OCI-LY3 (cell line): ENCODE measurements around the gene DSTN.

Source experiments
- H2AFZ ChIP-seq: fragments of 200-600, 300-600 bp; shearing (Covaris generic); 2 replicates; pipeline ENCODE4 v1.6.0; 2014; ENCODE audit warnings: antibody characterized with exemption, low read depth, low read length
- H3K27ac ChIP-seq: fragments of 200-600, 300-600 bp; sonication (generic); 2 replicates; pipeline ENCODE4 v1.5.1; 2014; ENCODE audit warnings: mild to moderate bottlenecking, low read length, moderate library complexity, mixed read lengths
- H3K27me3 ChIP-seq: fragments of 200-600, 300-600 bp; sonication (generic); 2 replicates; pipeline ENCODE4 v1.6.1; 2014; ENCODE audit warnings: low read depth, low read length, mixed read lengths
- H3K36me3 ChIP-seq: fragments of 200-600, 300-600 bp; sonication (generic); replicated peaks from 2 replicates; pipeline ENCODE3; 2014; ENCODE audit warnings: low read depth, low read length, mixed read lengths
- H3K4me1 ChIP-seq: fragments of 300-600, 200-600 bp; sonication (generic); 2 replicates; pipeline ENCODE4 v1.6.1; 2014; ENCODE audit warnings: low read length, mixed read lengths
- H3K4me2 ChIP-seq: fragments of 200-600, 300-600 bp; sonication (generic); 2 replicates; pipeline ENCODE4 v1.6.1; 2014; ENCODE audit warnings: low read length, mixed read lengths
- H3K4me3 ChIP-seq: fragments of 300-600, 200-600 bp; sonication (generic); 2 replicates; pipeline ENCODE4 v1.5.1; 2014; ENCODE audit warnings: antibody characterized with exemption, mild to moderate bottlenecking, low read length, moderate library complexity
- H3K79me2 ChIP-seq: fragments of 300-600, 200-600 bp; shearing (Covaris generic); 2 replicates; pipeline ENCODE4 v1.6.1; 2014; ENCODE audit warnings: mild to moderate bottlenecking, low read length, mixed read lengths
- H3K9ac ChIP-seq: fragments of 300-600, 200-600 bp; shearing (Covaris generic); 2 replicates; pipeline ENCODE4 v1.6.0; 2014; ENCODE audit warnings: mild to moderate bottlenecking, low read length, moderate library complexity
- H3K9me3 ChIP-seq: fragments of 200-600, 300-600 bp; shearing (Covaris generic); 2 replicates; pipeline ENCODE4 v1.6.1; 2014; ENCODE audit warnings: low read length, mixed read lengths; ENCODE audit not compliant: insufficient read depth
- H4K20me1 ChIP-seq: fragments of 200-600, 300-600 bp; sonication (generic); 2 replicates; pipeline ENCODE4 v1.6.1; 2016; ENCODE audit warnings: low read length, mixed read lengths; ENCODE audit not compliant: insufficient read depth
- CTCF ChIP-seq: fragments of 200-600, 300-600 bp; sonication (generic); IDR thresholded peaks from 2 replicates; pipeline ENCODE4 v1.5.1; 2014; ENCODE audit warnings: antibody characterized with exemption, low read length, low read depth
- EZH2phosphoT487 ChIP-seq: fragments of 200-600 bp; shearing (Covaris generic); IDR thresholded peaks from 2 replicates; pipeline ENCODE4 v1.6.1; 2018; ENCODE audit warnings: antibody characterized with exemption, mixed run types, low read depth

The DSTN gene

GRCh38 chr20:17635332-17636244 is 65.7 kb downstream of the DSTN start:
- H3K4me1 ChIP-seq: peaks cover 23% of the 10 kb centered on the region
- H3K36me3 ChIP-seq: peaks cover 4% of the 10 kb centered on the region
- no peak overlapping the region for H3K27ac ChIP-seq
- no peak for TF ChIP-seq CTCF
- TF ChIP-seq EZH2phosphoT487: no peak
- no peaks in the 10 kb centered on the region for H3K27me3 ChIP-seq
- H4K20me1 ChIP-seq: peaks cover 5% of the 10 kb centered on the region; the same call in 1 of the 2 replicates
- H3K9me3 ChIP-seq: no peaks in the 10 kb centered on the region
- H3K4me3 ChIP-seq: no peak overlapping the region
- H3K79me2 ChIP-seq: no peaks in the 10 kb centered on the region
- peak overlapping the region; percentile 57 for H3K4me2 ChIP-seq
- H3K9ac ChIP-seq: no peak overlapping the region
- H2AFZ ChIP-seq: no peak overlapping the region

- peaks cover 3% of the 10 kb centered on the region; the same call in 1 of the 2 replicates for H4K20me1 ChIP-seq
- H3K9ac ChIP-seq: no peak overlapping the region
- peaks cover 13% of the 10 kb centered on the region for H3K4me1 ChIP-seq
- H3K9me3 ChIP-seq: no peaks in the 10 kb centered on the region
- no peak overlapping the region for H3K4me3 ChIP-seq
- TF ChIP-seq CTCF: no peak
- TF ChIP-seq EZH2phosphoT487: no peak
- no peaks in the 10 kb centered on the region for H3K79me2 ChIP-seq
- no peaks in the 10 kb centered on the region for H3K27me3 ChIP-seq
- no peak overlapping the region for H3K27ac ChIP-seq
- peaks cover 3% of the 10 kb centered on the region for H3K36me3 ChIP-seq
- no peak overlapping the region for H2AFZ ChIP-seq
- no peak overlapping the region for H3K4me2 ChIP-seq
Observed at GRCh38 chr20:17636523-17637412, 66.9 kb downstream of the DSTN start.

- H3K4me1 ChIP-seq: peaks cover 13% of the 10 kb centered on the region
- no peak for TF ChIP-seq CTCF
- TF ChIP-seq EZH2phosphoT487: no peak
- no peak overlapping the region for H3K27ac ChIP-seq
- no peak overlapping the region for H3K4me3 ChIP-seq
- H3K79me2 ChIP-seq: no peaks in the 10 kb centered on the region
- H3K27me3 ChIP-seq: no peaks in the 10 kb centered on the region
- no peak overlapping the region for H3K4me2 ChIP-seq
- peaks cover 3% of the 10 kb centered on the region for H3K36me3 ChIP-seq
- no peak overlapping the region for H3K9ac ChIP-seq
- peaks cover 3% of the 10 kb centered on the region; the same call in 1 of the 2 replicates for H4K20me1 ChIP-seq
- no peak overlapping the region for H2AFZ ChIP-seq
- no peaks in the 10 kb centered on the region for H3K9me3 ChIP-seq
Observed at GRCh38 chr20:17637413-17637780, 67.5 kb downstream of the DSTN start.
